ENCODE results near the gene CDK10. TPM values are rescaled to one million over a fixed set of nuclear protein-coding genes. Genes with fewer than 3 reads are reported as not detected.

The CDK10 gene
- total RNA-seq (2013): 32.3 TPM
- polyA plus RNA-seq (100 to 1,000 TPM in 1 of 3 donors, 10 to 100 TPM in 2; 16.5 to 107 (median 18.3) TPM), polyA minus RNA-seq (16.9 and 25.1 TPM in 2 replicates), total RNA-seq (3.3 to 17.0 (median 13.1) reads per million in 11 experiments)

GRCh38 chr16:89686520-89687091 lies at the start of gene CDK10:
TSS of gene CDK10 (plus strand) at chr16:89686689. CDS start at chr16:89686711, 22 bp downstream.
- under 1% methylated on average over 67 of the region's 67 CpGs for WGBS (ENCODE audit: insufficient coverage)
- Histone ChIP-seq H3K27me3 (ENCODE audit: control insufficient read depth in 2 of 2, insufficient read depth in 2 of 2, low read length in 2 of 2) (no peaks in the 10 kb centered on the region), H3K9me3 (replicated peaks in 1 of 2; ENCODE audit: control insufficient read depth in 1 of 2, insufficient read depth in 1 of 2, low read length in 2 of 2) (peaks cover 0 to 17% of the 10 kb centered on the region in 2 donors), H4K20me1 (ENCODE audit: insufficient read depth, low read length) (no peaks in the 10 kb centered on the region), H3K9ac (ENCODE audit: insufficient read depth, low read length, poor library complexity, severe bottlenecking) (peak within 1 kb of the TSS; percentile 72), H3K4me1 (ENCODE audit: control insufficient read depth in 1 of 2, insufficient read depth in 2 of 2, low read length in 2 of 2) (peaks cover 10 to 17% of the 10 kb centered on the region in 2 donors), H2AFZ (ENCODE audit: insufficient read depth, low read depth, low read length, poor library complexity, severe bottlenecking) (peak within 1 kb of the TSS; percentile 94), H3K27ac (ENCODE audit: low read depth in 1 of 2, low read length in 2 of 2) (peak within 1 kb of the TSS in 1 of 2 donors; percentile 44), H3K79me2 (ENCODE audit: insufficient read depth, low read length) (peaks cover 25% of the 10 kb centered on the region), H3K4me2 (replicated peaks; ENCODE audit: extremely low read depth, low read length, poor library complexity, severe bottlenecking) (peak within 1 kb of the TSS; percentile 99), H3K36me3 (replicated peaks in 1 of 2; ENCODE audit: control insufficient read depth in 1 of 2, insufficient read depth in 2 of 2, low read length in 2 of 2) (peaks cover 15 to 27% of the 10 kb centered on the region in 2 donors), H3K4me3 (replicated peaks in 1 of 3; ENCODE audit: low read depth in 2 of 3, low read length in 3 of 3) (peak within 1 kb of the TSS; percentile 78 to 97 (median 89))
- TF ChIP-seq CTCF (IDR thresholded peaks at IDR 0.05): no peak
- peaks cover 9% of the 10 kb centered on the region for H3K4me1 Mint-ChIP-seq
- H3K27ac Mint-ChIP-seq: peak within 1 kb of the TSS; percentile 64 to 89 (median 76)
- H3K36me3 Mint-ChIP-seq: peaks cover 16 to 25% of the 10 kb centered on the region in 2 donors
- H3K9me3 Mint-ChIP-seq: peaks cover 10 to 25% (median 15%) of the 10 kb centered on the region in 7 donors
- H3K27me3 Mint-ChIP-seq (ENCODE audit: low read depth in 3 of 3): peaks cover 0 to 2% (median 0%) of the 10 kb centered on the region in 3 donors
- H3K4me3 Mint-ChIP-seq: peak within 1 kb of the TSS; percentile 89 to 92
- peak; percentile 82 to 88 (median 82) for DNase-seq
- intact Hi-C loops (cut with micrococcal nuclease): no loop called here

GRCh38 chr16:89637379-89637778 lies 49.1 kb upstream of the CDK10 start:
- H2AFZ ChIP-seq (ENCODE audit: insufficient read depth, low read depth, low read length, poor library complexity, severe bottlenecking): no peak overlapping the region
- H3K4me3 ChIP-seq (replicated peaks in 1 of 3; ENCODE audit: low read depth in 2 of 3, low read length in 3 of 3): no peak overlapping the region
- H3K27me3 ChIP-seq (ENCODE audit: control insufficient read depth in 2 of 2, insufficient read depth in 2 of 2, low read length in 2 of 2): no peaks in the 10 kb centered on the region
- H3K27ac ChIP-seq (ENCODE audit: low read depth in 1 of 2, low read length in 2 of 2): no peak overlapping the region
- H3K9ac ChIP-seq (ENCODE audit: insufficient read depth, low read length, poor library complexity, severe bottlenecking): no peak overlapping the region
- H3K9me3 ChIP-seq (replicated peaks in 1 of 2; ENCODE audit: control insufficient read depth in 1 of 2, insufficient read depth in 1 of 2, low read length in 2 of 2): peaks cover 21 to 34% of the 10 kb centered on the region in 2 donors
- Mint-ChIP-seq H3K27ac (no peak overlapping the region), H3K4me3 (no peak overlapping the region), H3K36me3 (no peaks in the 10 kb centered on the region), H3K9me3 (peaks cover 12 to 30% (median 22%) of the 10 kb centered on the region in 7 donors), H3K27me3 (ENCODE audit: low read depth in 3 of 3) (peaks cover 8 to 9% (median 9%) of the 10 kb centered on the region in 3 donors), H3K4me1 (peaks cover 7% of the 10 kb centered on the region)
- DNase-seq: no peak
- no peaks in the 10 kb centered on the region for H3K79me2 ChIP-seq (ENCODE audit: insufficient read depth, low read length)
- no peak for TF ChIP-seq CTCF (IDR thresholded peaks at IDR 0.05)
- WGBS (ENCODE audit: insufficient coverage): 84% methylated on average over 9 of the region's 10 CpGs
- intact Hi-C loops (cut with micrococcal nuclease): no loop called here
- H3K4me1 ChIP-seq (ENCODE audit: control insufficient read depth in 1 of 2, insufficient read depth in 2 of 2, low read length in 2 of 2): peaks cover 0 to 5% of the 10 kb centered on the region in 2 donors
- no peak overlapping the region for H3K4me2 ChIP-seq (replicated peaks; ENCODE audit: extremely low read depth, low read length, poor library complexity, severe bottlenecking)
- H3K36me3 ChIP-seq (replicated peaks in 1 of 2; ENCODE audit: control insufficient read depth in 1 of 2, insufficient read depth in 2 of 2, low read length in 2 of 2): no peaks in the 10 kb centered on the region
- H4K20me1 ChIP-seq (ENCODE audit: insufficient read depth, low read length): no peaks in the 10 kb centered on the region
